RWPE1 (cell line): ENCODE measurements around the gene HSPA2.

Source experiments
- CTCF ChIA-PET: fragments of 350-600 bp; sonication (Branson Sonifier 250); formaldehyde crosslinking; extraction: SDS; loops from one replicate; lab custom pipeline; 2021; lab: Yijun Ruan, JAX
- POLR2A ChIA-PET: fragments of 400-600 bp; formaldehyde crosslinking; extraction: SDS; loops from one replicate; lab custom pipeline; 2020; ENCODE audit warnings: antibody characterized with exemption; ENCODE audit not compliant: low non-redundant PET; lab: Yijun Ruan, JAX
- DNase-seq: peaks from one replicate; pipeline ENCODE4 v3.0.0; 2012; ENCODE audit warnings: low spot score
- H3K27ac ChIP-seq: fragments of 450-650 bp; 2 replicates; pipeline ENCODE4 v1.5.1; 2017
- CTCF ChIP-seq: fragments of 450-650 bp; conservative IDR thresholded peaks from 2 replicates; pipeline ENCODE4 v1.5.1; 2017; ENCODE audit warnings: low read depth, mild to moderate bottlenecking

HSPA2 gene

GRCh38 chr14:64504897-64505794 is 35.4 kb upstream of the HSPA2 start:
- H3K27ac ChIP-seq: peak overlapping the region; percentile 99
- ChIA-PET POLR2A (interaction anchor here (0.5 to 0.6 kb wide), 2 partner anchors 14 to 51 kb away, joined by 3 to 7 read pairs; no protein-coding TSS in a partner anchor), CTCF (no interaction called here)
- peak; percentile 91 for DNase-seq
- TF ChIP-seq CTCF: no peak

- H3K27ac ChIP-seq: no peak overlapping the region
- TF ChIP-seq CTCF: no peak
- DNase-seq: no peak
- CTCF ChIA-PET: interaction anchor here (0.8 kb wide), 1 partner anchor 77 kb away, joined by 3 read pairs; no protein-coding TSS in a partner anchor
- POLR2A ChIA-PET: no interaction called here
Observed at GRCh38 chr14:64506721-64507120, 33.8 kb upstream of the HSPA2 start.

GRCh38 chr14:64507376-64508156 is 33.0 kb upstream of the HSPA2 start:
- peak; percentile 74 for DNase-seq
- ChIA-PET CTCF (interaction anchor here (0.8 kb wide), 1 partner anchor 78 kb away, joined by 3 read pairs; no protein-coding TSS in a partner anchor), POLR2A (no interaction called here)
- no peak overlapping the region for H3K27ac ChIP-seq
- TF ChIP-seq CTCF: no peak

GRCh38 chr14:64508215-64508776 is 32.2 kb upstream of the HSPA2 start:
- POLR2A ChIA-PET: no interaction called here
- H3K27ac ChIP-seq: no peak overlapping the region
- CTCF ChIA-PET: interaction anchor here (0.6 kb wide), 1 partner anchor 74 kb away, joined by 5 read pairs; no protein-coding TSS in a partner anchor
- no peak for TF ChIP-seq CTCF
- DNase-seq: no peak

GRCh38 chr14:64509036-64509435 is 31.5 kb upstream of the HSPA2 start:
- no peak for TF ChIP-seq CTCF
- peak overlapping the region; percentile 43 for H3K27ac ChIP-seq
- ChIA-PET POLR2A (interaction anchor here (0.6 to 0.7 kb wide), 2 partner anchors 194 to 662 kb away, joined by 3 to 7 read pairs; no protein-coding TSS in a partner anchor), CTCF (interaction anchor here (0.6 kb wide), 1 partner anchor 74 kb away, joined by 5 read pairs; no protein-coding TSS in a partner anchor)
- no peak for DNase-seq
